Measurements from ENCODE around the gene TIMM22.

DNA sequence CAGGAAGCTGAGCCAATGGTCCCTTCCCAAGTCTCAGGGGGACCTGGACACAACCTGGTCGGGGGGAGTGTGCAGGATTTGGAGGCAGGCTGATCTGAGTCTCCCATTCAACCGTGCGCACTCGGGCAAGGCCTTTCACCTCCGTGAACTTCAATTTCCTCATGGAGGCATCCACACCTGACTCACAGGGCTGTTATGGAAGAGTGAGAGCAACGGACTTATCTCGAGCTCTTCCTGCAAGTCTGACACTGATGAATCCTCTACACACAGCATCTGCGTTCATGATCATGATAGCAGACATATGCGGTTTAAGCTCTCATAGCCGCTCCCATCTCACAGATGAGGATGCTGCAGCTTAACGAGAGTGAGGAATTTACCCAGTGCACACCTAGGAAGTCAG, 21.6 kb downstream of the TIMM22 start:
- TF ChIP-seq POLR2AphosphoS5 (IDR thresholded peaks at IDR 0.05; ENCODE audit: low read depth), result no peak
- TF ChIP-seq, protein P1, sequence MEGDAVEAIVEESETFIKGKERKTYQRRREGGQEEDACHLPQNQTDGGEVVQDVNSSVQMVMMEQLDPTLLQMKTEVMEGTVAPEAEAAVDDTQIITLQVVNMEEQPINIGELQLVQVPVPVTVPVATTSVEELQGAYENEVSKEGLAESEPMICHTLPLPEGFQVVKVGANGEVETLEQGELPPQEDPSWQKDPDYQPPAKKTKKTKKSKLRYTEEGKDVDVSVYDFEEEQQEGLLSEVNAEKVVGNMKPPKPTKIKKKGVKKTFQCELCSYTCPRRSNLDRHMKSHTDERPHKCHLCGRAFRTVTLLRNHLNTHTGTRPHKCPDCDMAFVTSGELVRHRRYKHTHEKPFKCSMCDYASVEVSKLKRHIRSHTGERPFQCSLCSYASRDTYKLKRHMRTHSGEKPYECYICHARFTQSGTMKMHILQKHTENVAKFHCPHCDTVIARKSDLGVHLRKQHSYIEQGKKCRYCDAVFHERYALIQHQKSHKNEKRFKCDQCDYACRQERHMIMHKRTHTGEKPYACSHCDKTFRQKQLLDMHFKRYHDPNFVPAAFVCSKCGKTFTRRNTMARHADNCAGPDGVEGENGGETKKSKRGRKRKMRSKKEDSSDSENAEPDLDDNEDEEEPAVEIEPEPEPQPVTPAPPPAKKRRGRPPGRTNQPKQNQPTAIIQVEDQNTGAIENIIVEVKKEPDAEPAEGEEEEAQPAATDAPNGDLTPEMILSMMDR (IDR thresholded peaks at IDR 0.05; ENCODE audit: insufficient read depth, low read length), result no peak
- TF ChIP-seq, protein P2, sequence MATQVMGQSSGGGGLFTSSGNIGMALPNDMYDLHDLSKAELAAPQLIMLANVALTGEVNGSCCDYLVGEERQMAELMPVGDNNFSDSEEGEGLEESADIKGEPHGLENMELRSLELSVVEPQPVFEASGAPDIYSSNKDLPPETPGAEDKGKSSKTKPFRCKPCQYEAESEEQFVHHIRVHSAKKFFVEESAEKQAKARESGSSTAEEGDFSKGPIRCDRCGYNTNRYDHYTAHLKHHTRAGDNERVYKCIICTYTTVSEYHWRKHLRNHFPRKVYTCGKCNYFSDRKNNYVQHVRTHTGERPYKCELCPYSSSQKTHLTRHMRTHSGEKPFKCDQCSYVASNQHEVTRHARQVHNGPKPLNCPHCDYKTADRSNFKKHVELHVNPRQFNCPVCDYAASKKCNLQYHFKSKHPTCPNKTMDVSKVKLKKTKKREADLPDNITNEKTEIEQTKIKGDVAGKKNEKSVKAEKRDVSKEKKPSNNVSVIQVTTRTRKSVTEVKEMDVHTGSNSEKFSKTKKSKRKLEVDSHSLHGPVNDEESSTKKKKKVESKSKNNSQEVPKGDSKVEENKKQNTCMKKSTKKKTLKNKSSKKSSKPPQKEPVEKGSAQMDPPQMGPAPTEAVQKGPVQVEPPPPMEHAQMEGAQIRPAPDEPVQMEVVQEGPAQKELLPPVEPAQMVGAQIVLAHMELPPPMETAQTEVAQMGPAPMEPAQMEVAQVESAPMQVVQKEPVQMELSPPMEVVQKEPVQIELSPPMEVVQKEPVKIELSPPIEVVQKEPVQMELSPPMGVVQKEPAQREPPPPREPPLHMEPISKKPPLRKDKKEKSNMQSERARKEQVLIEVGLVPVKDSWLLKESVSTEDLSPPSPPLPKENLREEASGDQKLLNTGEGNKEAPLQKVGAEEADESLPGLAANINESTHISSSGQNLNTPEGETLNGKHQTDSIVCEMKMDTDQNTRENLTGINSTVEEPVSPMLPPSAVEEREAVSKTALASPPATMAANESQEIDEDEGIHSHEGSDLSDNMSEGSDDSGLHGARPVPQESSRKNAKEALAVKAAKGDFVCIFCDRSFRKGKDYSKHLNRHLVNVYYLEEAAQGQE (IDR thresholded peaks at IDR 0.05; ENCODE audit: insufficient replicate concordance, low read depth), result no peak

All from HL-60 (cell line).